ENCODE data around the gene RPS6KA2. TPM values are rescaled to one million over a fixed set of nuclear protein-coding genes. Genes with fewer than 3 reads are reported as not detected.
"Not testable (repeated sequence)": the region's sequence is repeated elsewhere in the genome, so short reads cannot be mapped to it uniquely, and the experiment has no call there.

The RPS6KA2 gene
- total RNA-seq, 2 donors from 2014 or later, result 59.5 to 75.4 TPM

DNA sequence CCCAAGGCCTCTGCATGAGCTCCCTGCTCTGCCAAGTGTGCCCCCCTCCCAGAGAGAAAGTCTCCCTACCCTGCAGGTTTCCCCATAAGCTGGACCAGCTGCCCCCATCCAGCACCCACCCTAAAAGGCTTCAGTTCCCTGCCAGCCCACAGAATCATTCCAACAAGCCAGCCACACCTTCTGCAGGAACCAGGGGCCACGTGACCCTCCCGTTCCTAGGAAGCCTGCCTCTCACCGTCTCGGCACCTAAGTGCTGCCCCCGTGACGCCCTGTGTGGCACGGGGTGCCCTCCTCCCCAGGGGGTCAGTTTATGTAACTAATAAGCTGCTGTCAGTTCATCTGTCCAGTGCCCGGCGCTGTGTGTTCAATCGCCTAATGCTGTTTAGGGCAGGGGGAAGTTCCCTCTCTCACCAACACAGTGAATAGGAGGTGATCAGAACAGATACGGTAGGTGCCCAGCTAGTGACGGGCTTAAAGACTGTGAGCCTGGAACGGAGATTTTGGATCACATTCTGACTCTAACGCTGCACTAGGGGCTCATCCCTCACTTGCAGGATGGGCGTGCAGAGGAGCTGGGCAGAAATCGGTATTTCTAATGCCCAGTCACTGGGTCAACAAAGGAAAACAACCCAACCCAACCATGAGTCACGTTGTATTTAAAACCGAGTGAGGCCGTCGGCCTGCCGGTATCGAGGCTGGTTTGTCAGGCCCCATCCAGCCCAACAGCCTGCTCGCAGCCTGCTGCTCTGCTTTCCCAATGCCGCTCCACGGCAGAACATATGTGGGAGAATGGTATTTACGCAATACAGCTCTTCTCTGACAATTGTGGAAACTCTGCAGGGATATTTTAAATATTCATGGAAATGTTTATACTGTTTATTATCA is 96.6 kb downstream of the RPS6KA2 start:
- H3K27me3 ChIP-seq (replicated peaks; ENCODE audit: insufficient read depth), result no peaks in the 10 kb centered on the region
- H3K36me3 ChIP-seq, result no peaks in the 10 kb centered on the region
- H3K9me3 ChIP-seq, result no peaks in the 10 kb centered on the region

DNA sequence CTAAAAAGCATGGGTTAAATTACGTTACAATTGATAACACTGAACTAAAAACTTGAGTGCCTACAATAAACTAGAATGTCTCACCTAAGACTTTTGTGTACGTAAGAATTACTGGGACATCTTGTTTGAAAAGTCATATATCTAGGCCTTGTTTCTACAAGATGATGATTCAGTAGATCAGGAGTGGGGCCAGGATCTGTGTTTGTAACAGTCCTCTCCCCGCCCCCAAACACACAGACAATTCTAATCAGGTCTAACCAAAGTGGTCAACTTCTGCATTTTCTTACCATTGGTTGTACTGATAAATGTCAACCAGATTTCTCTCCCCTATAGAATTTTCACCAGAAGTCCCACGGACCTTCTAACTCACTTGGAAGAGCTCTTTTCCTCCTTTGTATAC is 97.5 kb downstream of the RPS6KA2 start:
- no peak overlapping the region for H3K27ac ChIP-seq
- no peak overlapping the region for H3K4me3 ChIP-seq
- H3K36me3 ChIP-seq, result no peaks in the 10 kb centered on the region
- ATAC-seq (ENCODE audit: insufficient number of reproducible peaks, low FRiP score, low read depth), result no peak
- TF ChIP-seq, protein P1, sequence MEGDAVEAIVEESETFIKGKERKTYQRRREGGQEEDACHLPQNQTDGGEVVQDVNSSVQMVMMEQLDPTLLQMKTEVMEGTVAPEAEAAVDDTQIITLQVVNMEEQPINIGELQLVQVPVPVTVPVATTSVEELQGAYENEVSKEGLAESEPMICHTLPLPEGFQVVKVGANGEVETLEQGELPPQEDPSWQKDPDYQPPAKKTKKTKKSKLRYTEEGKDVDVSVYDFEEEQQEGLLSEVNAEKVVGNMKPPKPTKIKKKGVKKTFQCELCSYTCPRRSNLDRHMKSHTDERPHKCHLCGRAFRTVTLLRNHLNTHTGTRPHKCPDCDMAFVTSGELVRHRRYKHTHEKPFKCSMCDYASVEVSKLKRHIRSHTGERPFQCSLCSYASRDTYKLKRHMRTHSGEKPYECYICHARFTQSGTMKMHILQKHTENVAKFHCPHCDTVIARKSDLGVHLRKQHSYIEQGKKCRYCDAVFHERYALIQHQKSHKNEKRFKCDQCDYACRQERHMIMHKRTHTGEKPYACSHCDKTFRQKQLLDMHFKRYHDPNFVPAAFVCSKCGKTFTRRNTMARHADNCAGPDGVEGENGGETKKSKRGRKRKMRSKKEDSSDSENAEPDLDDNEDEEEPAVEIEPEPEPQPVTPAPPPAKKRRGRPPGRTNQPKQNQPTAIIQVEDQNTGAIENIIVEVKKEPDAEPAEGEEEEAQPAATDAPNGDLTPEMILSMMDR (IDR thresholded peaks at IDR 0.05), result no peak
- no peaks in the 10 kb centered on the region for H3K9me3 ChIP-seq
- no peaks in the 10 kb centered on the region for H3K27me3 ChIP-seq (replicated peaks; ENCODE audit: insufficient read depth)
- no peaks in the 10 kb centered on the region for H3K4me1 ChIP-seq (ENCODE audit: control insufficient read depth in 1 of 2, low read depth in 2 of 2)
- no peak for DNase-seq (ENCODE audit: low spot score)

More for the DNA sequence above, 96.6 kb downstream of the RPS6KA2 start:
- Histone ChIP-seq H3K27ac (no peak overlapping the region), H3K4me3 (no peak overlapping the region), H3K4me1 (ENCODE audit: control insufficient read depth in 1 of 2, low read depth in 2 of 2) (no peaks in the 10 kb centered on the region)
- no peak for DNase-seq (ENCODE audit: low spot score)
- TF ChIP-seq, protein P1 (IDR thresholded peaks at IDR 0.05), result no peak
- no peak for ATAC-seq (ENCODE audit: insufficient number of reproducible peaks, low FRiP score, low read depth)

DNA sequence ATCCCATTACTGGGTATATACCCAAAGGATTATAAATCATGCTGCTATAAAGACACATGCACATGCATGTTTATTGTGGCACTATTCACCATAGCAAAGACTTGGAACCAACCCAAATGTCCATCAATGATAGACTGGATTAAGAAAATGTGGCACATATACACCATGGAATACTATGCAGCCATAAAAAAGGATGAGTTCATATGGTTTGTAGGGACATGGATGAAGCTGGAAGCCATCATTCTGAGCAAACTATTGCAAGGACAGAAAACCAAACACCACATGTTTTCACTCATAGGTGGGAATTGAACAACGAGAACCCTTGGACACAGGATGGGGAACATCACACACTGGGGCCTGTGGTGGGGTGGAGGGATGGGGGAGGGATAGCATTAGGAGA is 98.0 kb downstream of the RPS6KA2 start:
- ATAC-seq (ENCODE audit: insufficient number of reproducible peaks, low FRiP score, low read depth), result not testable (repeated sequence)

DNA sequence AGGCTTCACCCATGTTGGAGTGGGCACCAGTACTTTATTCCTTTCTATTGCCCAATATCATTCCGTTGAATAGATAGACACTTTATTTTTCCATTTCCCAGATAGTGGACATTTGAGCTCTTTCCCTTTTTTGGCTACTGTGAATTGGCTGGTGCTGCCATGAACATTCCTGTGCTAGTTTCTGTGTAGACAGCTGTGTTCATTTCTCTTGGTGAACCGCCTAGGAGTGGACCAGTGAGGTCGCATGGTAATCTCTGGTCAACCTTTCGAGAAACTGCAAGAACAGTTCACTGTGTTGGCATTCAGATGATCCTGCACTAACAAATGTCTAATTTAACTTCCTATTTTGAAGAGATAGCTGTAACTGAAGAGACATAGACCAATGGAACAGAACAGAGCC is 99.2 kb downstream of the RPS6KA2 start:
- no peak overlapping the region for H3K4me3 ChIP-seq

More for the DNA sequence above, 98.0 kb downstream of the RPS6KA2 start:
- not testable (repeated sequence) for H3K27me3 ChIP-seq (replicated peaks; ENCODE audit: insufficient read depth); DNase-seq (ENCODE audit: low spot score); H3K36me3 ChIP-seq; H3K4me1 ChIP-seq (ENCODE audit: control insufficient read depth in 1 of 2, low read depth in 2 of 2); H3K27ac ChIP-seq; H3K4me3 ChIP-seq; H3K9me3 ChIP-seq

DNA sequence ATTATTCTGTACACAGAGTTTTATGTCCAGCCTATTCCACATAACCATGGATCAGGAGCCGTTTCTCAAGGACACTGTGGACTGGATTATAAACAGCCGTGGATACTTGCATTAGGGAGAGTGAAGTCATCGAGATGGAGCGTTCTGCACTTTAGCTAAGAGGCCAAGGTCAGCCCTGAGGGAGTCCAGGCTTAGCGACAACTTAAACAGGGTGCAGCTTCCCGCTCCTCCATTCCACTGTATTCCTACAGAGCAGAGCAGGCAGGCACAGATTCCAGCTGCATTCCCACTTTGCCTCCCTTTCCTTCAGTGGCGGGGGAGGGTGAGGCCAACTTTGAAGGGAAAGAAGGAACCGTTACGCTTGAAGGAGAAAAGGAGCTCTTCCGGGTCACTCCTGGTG is 100.1 kb downstream of the RPS6KA2 start:
- Histone ChIP-seq H3K36me3 (no peaks in the 10 kb centered on the region), H3K4me1 (ENCODE audit: control insufficient read depth in 1 of 2, low read depth in 2 of 2) (no peaks in the 10 kb centered on the region), H3K27ac (no peak overlapping the region), H3K27me3 (replicated peaks; ENCODE audit: insufficient read depth) (no peaks in the 10 kb centered on the region), H3K9me3 (no peaks in the 10 kb centered on the region), H3K4me3 (no peak overlapping the region)
- no peak for DNase-seq (ENCODE audit: low spot score)
- ATAC-seq (ENCODE audit: insufficient number of reproducible peaks, low FRiP score, low read depth), result no peak
- TF ChIP-seq, protein P1 (IDR thresholded peaks at IDR 0.05), result no peak

More for the DNA sequence above, 99.2 kb downstream of the RPS6KA2 start:
- Histone ChIP-seq H3K4me1 (ENCODE audit: control insufficient read depth in 1 of 2, low read depth in 2 of 2) (no peaks in the 10 kb centered on the region), H3K27ac (no peak overlapping the region), H3K27me3 (replicated peaks; ENCODE audit: insufficient read depth) (no peaks in the 10 kb centered on the region), H3K36me3 (no peaks in the 10 kb centered on the region), H3K9me3 (no peaks in the 10 kb centered on the region)
- TF ChIP-seq, protein P1 (IDR thresholded peaks at IDR 0.05), result no peak
- DNase-seq (ENCODE audit: low spot score) (no peak), ATAC-seq (ENCODE audit: insufficient number of reproducible peaks, low FRiP score, low read depth) (no peak)
